ENCODE results near the gene TMEM202. TPM values are rescaled to one million over a fixed set of nuclear protein-coding genes. Genes with fewer than 3 reads are reported as not detected.

The TMEM202 gene
- total and polyA plus RNA-seq, 2 donors (not counting 1 experiment from before 2014, with no cell fraction given) = not detected

DNA sequence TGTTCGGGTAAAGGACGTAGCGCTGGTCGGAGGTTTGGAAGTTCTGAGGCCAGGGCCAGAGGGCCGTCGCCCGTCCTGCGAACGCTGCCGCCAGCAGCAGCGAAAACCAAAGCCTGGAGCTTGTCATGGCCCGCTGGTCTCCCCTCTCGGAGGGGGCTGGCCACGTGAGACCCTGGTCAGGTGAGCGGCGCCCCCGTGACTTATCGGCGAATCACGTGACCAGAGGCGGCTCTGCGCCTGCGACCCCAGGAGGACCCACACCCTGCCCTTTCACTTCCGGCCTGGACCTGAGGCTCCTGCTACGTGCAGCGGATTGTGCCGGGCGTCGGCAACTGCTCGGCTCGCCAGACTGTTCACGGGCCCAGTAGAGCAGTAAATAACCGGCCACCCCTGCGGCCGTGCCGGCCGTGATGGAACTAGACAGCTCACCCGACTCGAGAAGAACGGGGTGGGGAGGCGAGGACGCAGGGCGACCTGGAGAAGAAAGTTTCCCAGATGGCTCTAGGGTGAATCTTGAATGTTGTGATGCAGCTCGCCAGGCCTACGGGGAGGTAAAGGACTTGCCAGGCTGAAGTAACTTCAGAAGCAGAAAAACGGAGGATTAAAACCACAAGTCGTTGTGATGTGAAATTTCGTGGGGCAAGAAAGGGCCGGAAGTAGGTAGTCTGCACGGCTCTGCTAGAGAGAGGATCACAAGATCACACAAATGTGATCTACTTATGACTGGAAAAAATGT lies 22.1 kb upstream of the TMEM202 start, which contains the start of gene HEXA:
Gene HEXA (minus strand): TSS at position 169 of the 736 bp plus-strand sequence. CDS start 42 bp downstream, at position 127.
- no peaks in the 10 kb centered on the region for H3K9me3 Mint-ChIP-seq (ENCODE audit: insufficient read depth)
- no peak for TF ChIP-seq EZH2 (IDR thresholded peaks at IDR 0.05; ENCODE audit: borderline replicate concordance, insufficient read depth, low read depth, low read length, poor library complexity, severe bottlenecking)
- TF ChIP-seq, protein P1, sequence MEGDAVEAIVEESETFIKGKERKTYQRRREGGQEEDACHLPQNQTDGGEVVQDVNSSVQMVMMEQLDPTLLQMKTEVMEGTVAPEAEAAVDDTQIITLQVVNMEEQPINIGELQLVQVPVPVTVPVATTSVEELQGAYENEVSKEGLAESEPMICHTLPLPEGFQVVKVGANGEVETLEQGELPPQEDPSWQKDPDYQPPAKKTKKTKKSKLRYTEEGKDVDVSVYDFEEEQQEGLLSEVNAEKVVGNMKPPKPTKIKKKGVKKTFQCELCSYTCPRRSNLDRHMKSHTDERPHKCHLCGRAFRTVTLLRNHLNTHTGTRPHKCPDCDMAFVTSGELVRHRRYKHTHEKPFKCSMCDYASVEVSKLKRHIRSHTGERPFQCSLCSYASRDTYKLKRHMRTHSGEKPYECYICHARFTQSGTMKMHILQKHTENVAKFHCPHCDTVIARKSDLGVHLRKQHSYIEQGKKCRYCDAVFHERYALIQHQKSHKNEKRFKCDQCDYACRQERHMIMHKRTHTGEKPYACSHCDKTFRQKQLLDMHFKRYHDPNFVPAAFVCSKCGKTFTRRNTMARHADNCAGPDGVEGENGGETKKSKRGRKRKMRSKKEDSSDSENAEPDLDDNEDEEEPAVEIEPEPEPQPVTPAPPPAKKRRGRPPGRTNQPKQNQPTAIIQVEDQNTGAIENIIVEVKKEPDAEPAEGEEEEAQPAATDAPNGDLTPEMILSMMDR (IDR thresholded peaks at IDR 0.05) = no peak
- ChIA-PET CTCF (interaction anchor here (0.7 to 1.9 kb wide), 9 partner anchors 9 to 295 kb away, joined by 3 to 9 read pairs (median 4); partner anchors contain the start of gene ARIH1), POLR2A (interaction anchor here (0.8 to 2.4 kb wide), 5 partner anchors 56 to 258 kb away, joined by 3 to 7 read pairs (median 5); partner anchors contain the start of genes CELF6, MYO9A and SENP8)
- peaks cover 9% of the 10 kb centered on the region for H4K20me1 ChIP-seq (ENCODE audit: control insufficient read depth, insufficient read depth, low read length, poor library complexity, severe bottlenecking)
- peak within 1 kb of the TSS; percentile 72 to 92 (median 85) for H3K4me3 ChIP-seq (ENCODE audit: control extremely low read depth in 1 of 5, extremely low read depth in 1 of 5, insufficient read depth in 1 of 5, low read depth in 2 of 5, low read length in 4 of 5)
- intact Hi-C loops (cut with micrococcal nuclease) = loop anchor here (1.0 to 10.0 kb wide), 7 partner anchors 55 to 1259 kb away; partner anchors contain the start of genes ARIH1, BBS4, CELF6 and HIGD2B
- peaks cover 55% of the 10 kb centered on the region for H3K79me2 ChIP-seq (ENCODE audit: control insufficient read depth, insufficient read depth, low read length)
- H3K27me3 Mint-ChIP-seq = no peaks in the 10 kb centered on the region
- H3K27me3 ChIP-seq (replicated peaks in 1 of 4; ENCODE audit: control extremely low read depth in 1 of 4, control insufficient read depth in 3 of 4, insufficient read depth in 4 of 4, low read length in 3 of 4) = no peaks in the 10 kb centered on the region
- WGBS (ENCODE audit: insufficient coverage) = under 1% methylated on average over 49 of the region's 50 CpGs
- DNase-seq (peak; percentile 98), ATAC-seq (ENCODE audit: low read depth) (peak; percentile 85)
- H3K4me3 Mint-ChIP-seq = peak within 1 kb of the TSS; percentile 98
- H3K4me2 ChIP-seq (replicated peaks; ENCODE audit: low read depth, low read length, poor library complexity, severe bottlenecking) = peak within 1 kb of the TSS; percentile 80
- peak within 1 kb of the TSS; percentile 100 for H3K27ac Mint-ChIP-seq
- H3K9me3 ChIP-seq (ENCODE audit: control extremely low read depth in 1 of 3, control insufficient read depth in 2 of 3, insufficient read depth in 1 of 3, low read length in 2 of 3) = no peaks in the 10 kb centered on the region
- peaks cover 0 to under 1% of the 10 kb centered on the region in 2 experiments for H3K36me3 ChIP-seq (replicated peaks in 1 of 2; ENCODE audit: control extremely low read depth in 1 of 2, control insufficient read depth in 1 of 2, extremely low read depth in 1 of 2, insufficient read depth in 2 of 2, low read length in 1 of 2)
- H3K4me1 Mint-ChIP-seq = peaks cover 54% of the 10 kb centered on the region
- H2AFZ ChIP-seq (ENCODE audit: insufficient read depth, low read depth, low read length, poor library complexity, severe bottlenecking) = peak within 1 kb of the TSS; percentile 85
- peaks cover 44 to 46% of the 10 kb centered on the region in 2 donors for H3K4me1 ChIP-seq (ENCODE audit: control insufficient read depth in 2 of 2, insufficient read depth in 2 of 2, low read length in 2 of 2)
- H3K27ac ChIP-seq (ENCODE audit: low read length in 2 of 2) = peak within 1 kb of the TSS; percentile 85 to 95
- peak within 1 kb of the TSS; percentile 86 for H3K9ac ChIP-seq (ENCODE audit: low read length)

All from B cell (primary cell).